NT2/D1 (cell line): Measurements from ENCODE around the gene ATF6B.
"Not testable (repeated sequence)": the region's sequence is repeated elsewhere in the genome, so short reads cannot be mapped to it uniquely, and the experiment has no call there.

Experiments
- SUZ12 ChIP-seq: IDR thresholded peaks from 2 replicates; pipeline ENCODE4 v1.6.1; 2011; ENCODE audit not compliant: insufficient read length, insufficient read depth; ENCODE audit errors: extremely low read depth
- ZNF274 ChIP-seq: IDR thresholded peaks from 2 replicates; pipeline ENCODE4 v1.6.1; 2011; ENCODE audit warnings: mild to moderate bottlenecking, low read depth, low read length

DNA sequence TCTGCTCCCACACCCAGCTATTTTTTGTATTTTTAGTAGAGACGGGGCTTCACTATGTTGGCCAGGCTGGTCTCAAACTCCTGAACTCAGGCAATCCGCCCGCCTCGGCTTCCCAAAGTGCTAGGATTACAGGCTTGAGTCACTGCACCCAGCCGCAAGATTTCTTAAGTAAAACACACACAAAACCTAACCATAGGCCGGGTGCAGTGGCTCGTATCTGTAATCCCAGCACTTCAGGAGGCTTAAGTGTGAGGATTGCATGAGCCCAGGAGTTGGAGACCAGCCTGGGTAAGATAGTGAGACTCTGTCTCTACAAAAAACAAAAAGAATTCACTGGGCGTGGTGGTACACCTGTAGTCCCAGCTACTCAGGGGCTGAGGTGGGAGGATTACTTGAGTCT lies 27.8 kb downstream of the ATF6B start:
- TF ChIP-seq ZNF274, SUZ12: not testable (repeated sequence)
